ENCODE data around the gene AK2.

AK2 gene

GRCh38 chr1:32960819-32961355, 75.8 kb downstream of the AK2 start:
- in situ Hi-C loops (cut with MboI; ENCODE audit: low pct_unique_long_range_greater_than_20kb, low sequenced_read_pairs) = no loop called here

DNA sequence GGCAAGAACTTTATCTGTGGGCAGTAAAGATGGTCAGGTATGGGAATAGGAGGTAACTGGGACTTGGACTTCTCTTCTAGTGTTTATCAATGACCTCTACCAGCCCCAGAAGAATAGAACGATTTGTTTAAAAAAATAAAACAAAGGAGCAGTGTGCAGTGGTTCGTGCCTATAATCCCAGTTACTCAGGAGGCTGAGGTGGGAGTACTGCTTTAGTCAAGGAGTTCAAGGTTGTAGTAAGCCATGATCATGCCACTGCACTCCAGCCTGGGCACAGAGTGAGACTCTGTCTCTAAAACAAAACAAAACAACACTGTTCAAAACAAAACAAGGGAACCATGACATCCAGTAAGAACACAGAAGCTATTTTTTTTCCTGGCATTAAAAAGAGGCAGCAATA, 76.3 kb downstream of the AK2 start:
- DNase-seq = no peak
- in situ Hi-C loops (cut with MboI; ENCODE audit: low pct_unique_long_range_greater_than_20kb, low sequenced_read_pairs) = no loop called here

More at GRCh38 chr1:32960819-32961355, 75.8 kb downstream of the AK2 start:
- DNase-seq = no peak

GRCh38 chr1:32958827-32959226, 77.9 kb downstream of the AK2 start:
- in situ Hi-C loops (cut with MboI; ENCODE audit: low pct_unique_long_range_greater_than_20kb, low sequenced_read_pairs) = no loop called here
- no peak for DNase-seq
